ENCODE results near the gene TRAPPC11.
"Not testable (repeated sequence)": the region's sequence is repeated elsewhere in the genome, so short reads cannot be mapped to it uniquely, and the experiment has no call there.

TRAPPC11 gene

GRCh38 chr4:183659029-183659871 lies at the start of gene TRAPPC11, which contains the start of gene RWDD4:
Gene TRAPPC11, plus strand, starts transcription at chr4:183659293. Its CDS starts 4,575 bp downstream, at chr4:183663868.
Gene RWDD4, minus strand, starts transcription at chr4:183659185. Its CDS starts 233 bp downstream, at chr4:183658952.
- peak; percentile 98 for DNase-seq (ENCODE audit: low spot score)

GRCh38 chr4:183610033-183610432 lies 49.1 kb upstream of the TRAPPC11 start:
- no peak for DNase-seq (ENCODE audit: low spot score)

GRCh38 chr4:183610613-183611012 lies 48.5 kb upstream of the TRAPPC11 start:
- no peak for DNase-seq (ENCODE audit: low spot score)

GRCh38 chr4:183611210-183611830 lies 47.8 kb upstream of the TRAPPC11 start:
- no peak for DNase-seq (ENCODE audit: low spot score)

GRCh38 chr4:183612329-183613250 lies 46.5 kb upstream of the TRAPPC11 start:
- DNase-seq (ENCODE audit: low spot score): no peak

- no peak for DNase-seq (ENCODE audit: low spot score)
Observed at GRCh38 chr4:183617075-183617474, 42.0 kb upstream of the TRAPPC11 start.

- no peak for DNase-seq (ENCODE audit: low spot score)
Observed at GRCh38 chr4:183618681-183619080, 40.4 kb upstream of the TRAPPC11 start.

- DNase-seq (ENCODE audit: low spot score): no peak
Observed at GRCh38 chr4:183620421-183620820, 38.7 kb upstream of the TRAPPC11 start.

GRCh38 chr4:183621875-183622274 lies 37.2 kb upstream of the TRAPPC11 start:
- DNase-seq (ENCODE audit: low spot score): no peak

GRCh38 chr4:183624548-183624947 lies 34.5 kb upstream of the TRAPPC11 start:
- DNase-seq (ENCODE audit: low spot score): no peak

GRCh38 chr4:183626168-183626567 lies 32.9 kb upstream of the TRAPPC11 start:
- no peak for DNase-seq (ENCODE audit: low spot score)

- DNase-seq (ENCODE audit: low spot score): not testable (repeated sequence)
Observed at GRCh38 chr4:183627286-183627685, 31.8 kb upstream of the TRAPPC11 start.

- no peak for DNase-seq (ENCODE audit: low spot score)
Observed at GRCh38 chr4:183627979-183628588, 31.0 kb upstream of the TRAPPC11 start.

GRCh38 chr4:183631577-183632198 lies 27.4 kb upstream of the TRAPPC11 start:
- no peak for DNase-seq (ENCODE audit: low spot score)

GRCh38 chr4:183632689-183633088 lies 26.4 kb upstream of the TRAPPC11 start:
- no peak for DNase-seq (ENCODE audit: low spot score)

- DNase-seq (ENCODE audit: low spot score): no peak
Observed at GRCh38 chr4:183633476-183634400, 25.4 kb upstream of the TRAPPC11 start.

- no peak for DNase-seq (ENCODE audit: low spot score)
Observed at GRCh38 chr4:183635321-183635720, 23.8 kb upstream of the TRAPPC11 start.

GRCh38 chr4:183635741-183636140 lies 23.4 kb upstream of the TRAPPC11 start:
- no peak for DNase-seq (ENCODE audit: low spot score)

GRCh38 chr4:183636503-183636902 lies 22.6 kb upstream of the TRAPPC11 start:
- DNase-seq (ENCODE audit: low spot score): no peak

- no peak for DNase-seq (ENCODE audit: low spot score)
Observed at GRCh38 chr4:183636923-183637322, 22.2 kb upstream of the TRAPPC11 start.
